GM18858 (cell line): ENCODE data around the gene IFNW1.

Source experiments
- ATAC-seq: cut with Tn5 transposase; IDR thresholded peaks from one replicate; pipeline ENCODE4 v1.9.1; 2021; ENCODE audit not compliant: unreplicated experiment

Gene IFNW1

GRCh38 chr9:21110708-21111576 is 30.7 kb downstream of the IFNW1 start:
- peak; percentile 93 for ATAC-seq

- ATAC-seq: no peak
Measured at GRCh38 chr9:21104787-21105186, 36.8 kb downstream of the IFNW1 start.

- no peak for ATAC-seq
Measured at GRCh38 chr9:21102305-21102704, 39.3 kb downstream of the IFNW1 start.

- no peak for ATAC-seq
Measured at GRCh38 chr9:21097817-21098216, 43.8 kb downstream of the IFNW1 start.

- ATAC-seq: no peak
Measured at GRCh38 chr9:21096901-21097255, 44.8 kb downstream of the IFNW1 start.

- peak; percentile 88 for ATAC-seq
Measured at GRCh38 chr9:21096172-21096900, 45.3 kb downstream of the IFNW1 start.

GRCh38 chr9:21095561-21095960 is 46.1 kb downstream of the IFNW1 start:
- no peak for ATAC-seq
